Measurements from ENCODE around the gene WAC. TPM values are rescaled to one million over a fixed set of nuclear protein-coding genes. Genes with fewer than 3 reads are reported as not detected.

WAC gene
- total and polyA plus RNA-seq, 8 donors, result 22.8 to 182 (median 92.5) TPM

DNA sequence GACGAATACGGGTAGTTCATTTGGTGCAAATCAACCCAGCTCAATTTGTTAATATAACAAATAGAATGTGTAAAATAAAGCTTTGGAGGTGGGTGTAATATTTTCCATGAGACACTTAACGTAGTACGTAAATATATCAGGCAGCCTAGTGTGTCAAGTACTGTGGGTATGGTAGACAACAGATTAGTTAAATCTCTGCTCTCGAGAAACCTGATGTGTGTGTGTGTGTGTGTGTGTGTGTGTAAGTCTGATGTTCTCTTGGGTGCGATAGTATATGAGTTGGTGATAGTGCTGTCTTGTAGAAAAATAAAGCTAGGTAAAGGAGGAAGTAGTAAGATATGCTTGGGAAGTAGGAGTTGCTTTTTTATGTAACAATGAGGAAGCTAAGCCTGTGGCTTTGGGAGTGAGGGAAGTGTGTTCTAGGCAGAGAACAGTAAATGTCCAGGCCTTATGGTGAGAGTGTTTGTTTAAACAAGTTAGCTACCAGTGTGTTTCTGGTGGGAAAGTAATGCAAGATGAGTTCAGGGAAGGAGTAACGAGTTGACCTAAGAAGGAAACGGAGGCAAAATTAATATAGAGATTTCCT lies 26.1 kb downstream of the WAC start:
- H3K36me3 ChIP-seq, result peaks cover 4 to 36% (median 33%) of the 10 kb centered on the region in 4 donors
- DNase-seq, result peak in 1 of 2 donors; percentile 26
- intact Hi-C loops (cut with DNase I; ENCODE audit: low total_unique reads), result no loop called here
- TF ChIP-seq EP300 (IDR thresholded peaks at IDR 0.05) (no peak), POLR2A (IDR thresholded peaks at IDR 0.05) (no peak), POLR2AphosphoS5 (IDR thresholded peaks at IDR 0.05) (no peak)
- TF ChIP-seq, protein P1, sequence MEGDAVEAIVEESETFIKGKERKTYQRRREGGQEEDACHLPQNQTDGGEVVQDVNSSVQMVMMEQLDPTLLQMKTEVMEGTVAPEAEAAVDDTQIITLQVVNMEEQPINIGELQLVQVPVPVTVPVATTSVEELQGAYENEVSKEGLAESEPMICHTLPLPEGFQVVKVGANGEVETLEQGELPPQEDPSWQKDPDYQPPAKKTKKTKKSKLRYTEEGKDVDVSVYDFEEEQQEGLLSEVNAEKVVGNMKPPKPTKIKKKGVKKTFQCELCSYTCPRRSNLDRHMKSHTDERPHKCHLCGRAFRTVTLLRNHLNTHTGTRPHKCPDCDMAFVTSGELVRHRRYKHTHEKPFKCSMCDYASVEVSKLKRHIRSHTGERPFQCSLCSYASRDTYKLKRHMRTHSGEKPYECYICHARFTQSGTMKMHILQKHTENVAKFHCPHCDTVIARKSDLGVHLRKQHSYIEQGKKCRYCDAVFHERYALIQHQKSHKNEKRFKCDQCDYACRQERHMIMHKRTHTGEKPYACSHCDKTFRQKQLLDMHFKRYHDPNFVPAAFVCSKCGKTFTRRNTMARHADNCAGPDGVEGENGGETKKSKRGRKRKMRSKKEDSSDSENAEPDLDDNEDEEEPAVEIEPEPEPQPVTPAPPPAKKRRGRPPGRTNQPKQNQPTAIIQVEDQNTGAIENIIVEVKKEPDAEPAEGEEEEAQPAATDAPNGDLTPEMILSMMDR (IDR thresholded peaks at IDR 0.05), result no peak
- no peak overlapping the region for H3K4me3 ChIP-seq
- no peaks in the 10 kb centered on the region for H3K9me3 ChIP-seq
- WGBS, 5 donors, result 51 to 67% (median 58%) methylated on average over 8 of the region's 8 CpGs
- H3K27me3 ChIP-seq, result no peaks in the 10 kb centered on the region
- H3K4me1 ChIP-seq, result peaks cover 37 to 93% (median 61%) of the 10 kb centered on the region in 4 donors
- peak overlapping the region in 1 of 5 donors; percentile 52 for H3K27ac ChIP-seq

DNA sequence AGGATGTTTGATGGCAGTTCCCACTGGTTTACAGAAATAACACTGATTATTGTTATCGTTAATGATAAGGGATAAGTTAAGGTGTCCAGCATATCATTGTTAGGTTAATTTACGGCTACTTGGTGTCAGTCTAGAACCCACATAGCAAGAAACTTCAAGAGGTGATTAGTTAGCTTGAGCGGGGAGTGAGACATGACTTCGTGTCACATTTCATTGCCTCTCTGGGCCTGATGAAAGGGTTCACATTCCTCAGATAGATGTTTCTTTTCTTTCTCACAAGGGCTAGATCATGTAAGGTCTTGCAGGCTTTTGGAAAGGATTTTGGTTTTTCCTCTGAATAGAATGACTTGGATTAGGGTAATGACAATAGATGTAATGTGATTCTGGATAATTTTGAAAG lies 26.7 kb downstream of the WAC start:
- peaks cover 42 to 93% (median 64%) of the 10 kb centered on the region in 4 donors for H3K4me1 ChIP-seq
- H3K4me3 ChIP-seq, result no peak overlapping the region
- peak overlapping the region in 1 of 5 donors; percentile 52 for H3K27ac ChIP-seq
- TF ChIP-seq EP300 (IDR thresholded peaks at IDR 0.05) (no peak), POLR2A (IDR thresholded peaks at IDR 0.05) (no peak), POLR2AphosphoS5 (IDR thresholded peaks at IDR 0.05) (no peak)
- TF ChIP-seq, protein P1 (IDR thresholded peaks at IDR 0.05), result no peak
- no peaks in the 10 kb centered on the region for H3K9me3 ChIP-seq
- H3K27me3 ChIP-seq, result no peaks in the 10 kb centered on the region
- 45 to 65% (median 55%) methylated on average over 4 of the region's 4 CpGs for WGBS, 5 donors
- peaks cover 4 to 33% (median 28%) of the 10 kb centered on the region in 4 donors for H3K36me3 ChIP-seq
- DNase-seq, result no peak
- intact Hi-C loops (cut with DNase I; ENCODE audit: low total_unique reads), result no loop called here

DNA sequence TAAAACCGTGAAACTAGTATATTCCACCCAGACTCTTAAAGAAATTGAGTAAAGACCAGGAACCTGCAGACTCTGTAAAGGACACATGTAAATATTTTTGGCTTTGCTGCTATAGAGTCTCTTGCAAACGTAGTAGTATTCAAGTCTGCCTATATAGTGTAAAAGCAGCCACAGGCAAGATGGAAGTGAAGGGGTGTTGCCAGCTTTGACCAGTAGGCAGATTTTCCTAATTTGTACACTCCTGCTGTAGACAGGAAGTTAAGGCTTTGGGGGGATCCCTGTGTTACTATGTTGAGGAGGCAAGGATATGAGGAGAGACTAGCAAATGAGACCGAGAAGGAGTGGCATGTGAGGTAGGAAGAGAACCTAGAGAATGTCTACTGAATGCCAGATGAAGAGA lies 27.7 kb downstream of the WAC start:
- Histone ChIP-seq H3K36me3 (peaks cover 4 to 28% (median 21%) of the 10 kb centered on the region in 4 donors), H3K4me3 (no peak overlapping the region), H3K9me3 (no peaks in the 10 kb centered on the region), H3K27me3 (no peaks in the 10 kb centered on the region), H3K27ac (no peak overlapping the region), H3K4me1 (peaks cover 43 to 93% (median 62%) of the 10 kb centered on the region in 4 donors)
- no peak for DNase-seq
- TF ChIP-seq EP300 (IDR thresholded peaks at IDR 0.05), result no peak
- TF ChIP-seq POLR2A (IDR thresholded peaks at IDR 0.05), result no peak
- no peak for TF ChIP-seq POLR2AphosphoS5 (IDR thresholded peaks at IDR 0.05)
- TF ChIP-seq, protein P1 (IDR thresholded peaks at IDR 0.05), result no peak
- intact Hi-C loops (cut with DNase I; ENCODE audit: low total_unique reads), result no loop called here
- WGBS, 5 donors, result 76 to 89% (median 87%) methylated on average over 3 of the region's 3 CpGs

DNA sequence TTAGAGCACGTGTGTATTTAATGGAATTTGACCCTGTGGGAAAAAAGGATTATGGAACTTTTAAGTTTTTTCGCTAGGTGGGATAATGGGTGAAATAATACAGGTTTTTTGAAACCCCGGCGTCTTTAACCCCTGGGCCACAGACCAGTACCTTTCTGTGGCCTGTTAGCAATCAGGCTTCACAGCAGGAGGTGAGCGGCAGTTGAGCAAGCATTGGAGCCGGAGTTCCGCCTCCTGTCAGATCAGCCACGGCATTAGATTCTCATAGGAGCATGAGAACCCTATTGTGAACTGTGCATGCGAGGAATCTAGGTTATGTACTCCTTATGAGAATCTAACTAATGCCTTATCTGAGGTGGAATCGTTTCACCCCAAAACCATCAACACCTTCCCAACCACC lies 28.6 kb downstream of the WAC start:
- Histone ChIP-seq H3K4me3 (no peak overlapping the region), H3K27ac (no peak overlapping the region), H3K27me3 (no peaks in the 10 kb centered on the region), H3K36me3 (peaks cover 4 to 28% (median 19%) of the 10 kb centered on the region in 4 donors), H3K9me3 (no peaks in the 10 kb centered on the region), H3K4me1 (peaks cover 40 to 94% (median 61%) of the 10 kb centered on the region in 4 donors)
- intact Hi-C loops (cut with DNase I; ENCODE audit: low total_unique reads), result no loop called here
- TF ChIP-seq POLR2AphosphoS5 (IDR thresholded peaks at IDR 0.05) (no peak), POLR2A (IDR thresholded peaks at IDR 0.05) (no peak)
- TF ChIP-seq, protein P1 (IDR thresholded peaks at IDR 0.05), result no peak
- DNase-seq, result no peak
- WGBS, 5 donors, result 93 to 96% (median 95%) methylated on average over 10 of the region's 10 CpGs

Data from stomach (tissue), 9 donors.